Hepatic stellate cell (primary cell): ENCODE results near the gene DNMBP.
"Not testable (repeated sequence)": the region's sequence is repeated elsewhere in the genome, so short reads cannot be mapped to it uniquely, and the experiment has no call there.

ENCODE experiments used
- DNase-seq: peaks from one replicate; pipeline ENCODE4 v3.0.0; 2011; ENCODE audit warnings: low spot score

Gene DNMBP

GRCh38 chr10:99914236-99914635 is 95.5 kb downstream of the DNMBP start:
- DNase-seq: no peak

- DNase-seq: no peak
Observed at GRCh38 chr10:99913831-99914235, 95.9 kb downstream of the DNMBP start.

- no peak for DNase-seq
Observed at GRCh38 chr10:99912041-99912440, 97.7 kb downstream of the DNMBP start.

GRCh38 chr10:99908512-99908911 is 101.2 kb downstream of the DNMBP start:
- no peak for DNase-seq

- peak; percentile 61 for DNase-seq
Observed at GRCh38 chr10:99906470-99906869, 103.3 kb downstream of the DNMBP start.

GRCh38 chr10:99905971-99906370 is 103.8 kb downstream of the DNMBP start:
- DNase-seq: no peak

GRCh38 chr10:99895867-99896266 is 113.9 kb downstream of the DNMBP start:
- DNase-seq: no peak

GRCh38 chr10:99895066-99895465 is 114.7 kb downstream of the DNMBP start:
- not testable (repeated sequence) for DNase-seq

- no peak for DNase-seq
Observed at GRCh38 chr10:99894613-99895012, 115.1 kb downstream of the DNMBP start.

- peak; percentile 53 for DNase-seq
Observed at GRCh38 chr10:99888622-99889021, 121.1 kb downstream of the DNMBP start.

GRCh38 chr10:99883523-99883922 is 126.2 kb downstream of the DNMBP start:
- DNase-seq: no peak

- DNase-seq: no peak
Observed at GRCh38 chr10:99881371-99881770, 128.4 kb downstream of the DNMBP start.

GRCh38 chr10:99880080-99880835 is 129.5 kb downstream of the DNMBP start:
- peak; percentile 30 for DNase-seq

GRCh38 chr10:99875473-99875872 is 134.3 kb downstream of the DNMBP start:
- DNase-seq: no peak

GRCh38 chr10:99874341-99875085 is 135.2 kb downstream of the DNMBP start:
- no peak for DNase-seq

- no peak for DNase-seq
Observed at GRCh38 chr10:99873846-99874245, 135.9 kb downstream of the DNMBP start.

- DNase-seq: no peak
Observed at GRCh38 chr10:99872367-99873162, 137.2 kb downstream of the DNMBP start.

GRCh38 chr10:99870123-99870730 is 139.5 kb downstream of the DNMBP start:
- no peak for DNase-seq

GRCh38 chr10:99869581-99870122 is 140.1 kb downstream of the DNMBP start:
- no peak for DNase-seq

- not testable (repeated sequence) for DNase-seq
Observed at GRCh38 chr10:99867250-99867649, 142.5 kb downstream of the DNMBP start.

- not testable (repeated sequence) for DNase-seq
Observed at GRCh38 chr10:99863535-99864240, 146.1 kb downstream of the DNMBP start.
